Dedifferentiated amniotic fluid mesenchymal stem cell (primary cell): ENCODE data around the gene KIF20B.

Experiments
- DNase-seq: peaks from one replicate; pipeline ENCODE4 v3.0.0-alpha.2; 2016; ENCODE audit errors: extremely low spot score

Gene KIF20B

DNA sequence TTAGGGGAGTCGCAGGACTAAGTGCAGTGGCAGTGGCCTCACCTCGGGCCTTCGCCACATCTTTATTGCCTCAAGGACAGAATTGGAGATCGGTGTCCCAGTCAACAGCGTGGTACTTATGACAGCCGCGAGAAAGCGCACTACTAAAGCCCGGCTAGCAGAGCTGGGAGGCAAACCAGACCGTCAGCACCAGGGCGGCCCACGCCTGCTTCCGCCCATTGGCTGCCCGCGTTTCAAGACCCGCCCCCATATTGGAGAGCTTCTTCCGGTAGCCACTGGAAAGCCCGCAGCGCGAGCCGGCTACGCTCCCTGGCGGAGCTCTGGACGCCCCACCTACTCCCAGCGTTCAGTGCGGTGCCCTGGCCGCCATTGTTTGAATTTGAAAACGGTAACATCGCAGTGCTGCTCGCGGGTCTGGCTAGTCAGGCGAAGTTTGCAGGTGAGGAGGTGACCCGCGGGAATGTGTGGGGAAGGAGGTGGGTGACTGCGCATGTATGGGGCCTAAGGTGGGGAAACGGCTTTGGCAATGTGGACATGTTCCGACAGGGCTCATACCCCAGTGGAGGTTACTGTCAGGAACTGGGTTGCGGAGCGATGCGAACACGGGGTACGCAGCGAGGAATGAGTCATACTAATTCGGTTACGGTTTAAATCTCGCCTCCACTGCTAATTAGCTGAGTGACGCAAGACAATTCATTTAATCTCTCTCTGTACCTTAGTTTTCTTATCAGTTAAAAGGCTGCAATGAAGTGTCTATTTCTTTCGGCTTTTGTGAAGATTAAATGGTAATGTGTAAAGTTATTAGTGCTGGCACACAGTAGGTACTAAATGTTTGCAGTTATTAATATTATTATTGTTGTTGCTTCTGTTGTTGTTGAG, at the start of gene KIF20B:
Gene KIF20B, plus strand, starts transcription at position 349 of the 879 bp plus-strand sequence. CDS start 3,705 bp downstream, outside the sequence.
- DNase-seq = peak; percentile 97

- DNase-seq = no peak
Measured at GRCh38 chr10:89651916-89652573, 49.3 kb upstream of the KIF20B start.

DNA sequence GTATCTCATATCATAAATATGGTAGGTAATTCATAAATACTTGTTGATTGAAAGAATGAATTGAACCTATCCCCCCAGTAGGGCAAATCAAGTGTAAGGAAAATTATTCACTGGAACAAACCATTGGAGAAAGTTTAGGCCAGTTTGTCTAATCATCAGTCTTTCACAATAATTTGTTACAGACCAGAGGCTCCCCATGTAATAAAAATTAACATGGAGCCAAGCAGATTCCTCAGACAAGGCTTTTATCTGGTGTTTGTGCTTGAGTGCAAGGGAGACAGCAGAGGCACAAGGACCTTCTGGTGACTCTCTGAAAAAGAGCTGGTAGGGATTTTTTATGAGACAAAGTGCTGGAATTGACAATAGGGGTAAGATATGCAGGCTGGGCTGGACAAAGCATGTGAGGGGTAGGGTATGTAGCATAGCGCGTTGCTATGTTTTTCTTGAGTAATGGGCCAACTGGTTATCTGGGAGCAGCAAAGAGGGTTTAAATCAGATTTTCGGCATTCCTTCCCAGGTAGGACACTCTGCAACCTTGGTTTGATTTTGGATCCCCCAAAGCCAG, 48.5 kb upstream of the KIF20B start:
- DNase-seq = no peak

DNA sequence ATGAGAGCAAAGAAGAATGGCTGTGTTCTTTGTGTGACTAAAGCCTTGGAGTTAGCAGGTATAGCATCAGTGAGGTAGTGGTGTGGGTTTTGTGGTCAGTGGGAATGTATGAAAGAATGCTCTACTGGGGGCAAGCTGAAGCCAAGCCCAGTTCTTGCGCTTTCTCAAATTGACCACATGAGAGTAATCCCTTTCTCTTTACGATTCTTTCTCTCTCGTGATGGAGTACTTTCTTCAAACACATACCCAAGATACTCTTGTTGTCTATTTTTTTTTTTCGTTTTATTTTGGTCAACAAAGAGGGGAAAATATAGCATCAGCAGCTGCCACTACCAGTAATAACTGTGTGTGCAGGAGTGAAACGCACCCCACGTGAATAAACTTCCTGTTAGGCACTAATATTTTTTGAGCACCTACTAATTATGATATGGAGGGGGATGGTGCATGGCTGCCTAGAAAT, 48.0 kb upstream of the KIF20B start:
- no peak for DNase-seq

DNA sequence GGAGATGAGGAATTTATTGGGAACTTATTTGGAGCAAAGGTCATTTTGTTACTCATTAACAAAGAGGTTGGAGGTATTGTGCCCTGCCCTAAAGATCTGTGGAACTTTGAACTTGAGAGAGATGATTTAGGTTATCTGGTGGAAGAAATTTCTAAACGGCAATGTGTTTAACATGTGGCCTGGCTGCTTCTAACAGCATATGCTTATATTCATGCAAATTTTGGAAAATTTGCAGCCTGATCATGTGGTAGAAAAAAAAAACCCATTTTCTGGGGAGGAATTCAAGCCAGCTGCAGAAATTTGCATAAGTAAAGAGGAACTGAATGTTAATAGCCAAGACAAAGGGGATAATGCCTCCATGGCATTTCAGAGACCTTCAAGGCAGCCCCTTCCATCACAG, 45.7 kb upstream of the KIF20B start:
- no peak for DNase-seq

GRCh38 chr10:89657302-89657701, 44.1 kb upstream of the KIF20B start:
- no peak for DNase-seq

DNA sequence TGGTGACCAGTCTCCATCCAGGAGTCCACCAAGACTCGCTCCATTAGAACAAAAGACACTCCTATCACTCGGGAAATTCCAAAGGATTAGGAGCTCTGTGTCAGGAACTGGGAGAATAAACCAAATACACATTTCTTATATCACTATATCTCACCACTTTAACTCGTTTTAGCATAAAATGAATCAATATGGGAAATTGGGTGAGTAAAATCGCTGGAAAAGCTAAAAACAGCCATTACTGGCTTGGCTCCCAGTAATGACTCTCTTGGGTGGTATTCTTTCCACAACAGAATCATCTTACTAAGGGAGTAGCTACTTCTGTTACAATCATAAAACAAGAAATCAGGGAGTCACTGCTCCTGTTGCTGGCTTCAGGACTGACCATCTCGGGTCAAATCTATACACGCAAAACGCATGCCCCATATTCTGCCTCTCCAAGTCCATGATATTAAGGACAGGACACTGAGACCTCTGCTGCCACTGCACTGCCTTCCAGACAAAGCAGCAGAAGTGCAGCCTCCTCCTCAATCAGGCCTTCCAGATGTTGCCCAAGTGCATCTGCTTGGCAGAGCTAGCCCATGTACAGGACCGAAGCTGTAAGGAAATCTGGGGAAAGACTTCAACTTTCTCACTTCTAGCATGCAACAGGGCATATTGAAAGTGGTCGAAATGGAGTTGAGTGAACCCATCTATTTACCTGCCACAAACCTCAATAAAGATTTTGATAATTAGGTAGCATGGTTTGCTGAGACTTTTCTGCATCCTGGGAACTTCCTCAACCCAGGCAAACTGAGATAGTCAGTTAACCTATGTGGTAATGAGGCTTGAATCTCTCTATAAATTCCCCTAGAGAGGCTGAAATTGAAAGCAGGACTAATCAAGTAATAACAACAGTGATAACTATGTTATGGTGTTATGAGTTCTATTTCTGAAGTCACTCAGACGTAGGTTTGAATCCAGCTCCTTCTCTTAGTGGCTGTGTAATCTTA, 42.0 kb upstream of the KIF20B start:
- DNase-seq = peak; percentile 62

GRCh38 chr10:89662596-89662995, 38.8 kb upstream of the KIF20B start:
- DNase-seq = no peak

- no peak for DNase-seq
Measured at GRCh38 chr10:89663144-89663543, 38.2 kb upstream of the KIF20B start.

- no peak for DNase-seq
Measured at GRCh38 chr10:89664203-89664602, 37.2 kb upstream of the KIF20B start.

- no peak for DNase-seq
Measured at GRCh38 chr10:89665302-89665701, 36.1 kb upstream of the KIF20B start.

- DNase-seq = no peak
Measured at GRCh38 chr10:89666138-89666537, 35.3 kb upstream of the KIF20B start.

DNA sequence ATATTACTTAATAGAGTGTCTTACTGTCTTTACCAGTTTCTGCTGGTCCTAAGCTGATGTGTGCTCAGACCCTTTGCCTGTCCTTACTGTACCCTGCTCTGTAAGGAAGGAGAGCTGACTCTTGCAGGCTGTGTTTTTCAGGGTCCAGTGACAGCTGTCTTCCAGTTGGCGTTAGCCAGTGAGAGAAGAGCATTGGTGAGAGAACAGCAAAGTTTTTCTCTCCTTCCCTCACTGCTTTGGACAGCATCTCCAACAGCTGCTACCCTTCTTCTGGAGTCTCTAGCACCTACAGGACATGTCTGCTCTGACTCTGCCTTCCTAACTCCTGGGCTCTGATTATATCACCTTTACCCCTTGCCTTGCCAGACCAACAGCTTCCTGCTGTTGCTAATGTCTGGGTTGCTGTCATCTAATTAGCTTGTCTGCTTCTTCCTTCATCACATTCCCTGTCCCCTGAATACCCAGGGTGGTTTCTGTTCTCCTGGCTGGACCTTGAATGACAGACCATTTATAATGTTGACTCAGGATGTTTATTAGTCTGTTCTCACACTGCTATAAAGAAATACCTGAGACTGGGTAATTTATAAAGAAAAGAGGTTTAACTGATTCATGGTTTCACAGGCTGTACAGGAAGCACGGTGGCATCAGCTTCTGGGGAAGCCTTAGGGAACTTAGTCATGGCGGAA, 32.9 kb upstream of the KIF20B start:
- no peak for DNase-seq

- no peak for DNase-seq
Measured at GRCh38 chr10:89669985-89670384, 31.4 kb upstream of the KIF20B start.

DNA sequence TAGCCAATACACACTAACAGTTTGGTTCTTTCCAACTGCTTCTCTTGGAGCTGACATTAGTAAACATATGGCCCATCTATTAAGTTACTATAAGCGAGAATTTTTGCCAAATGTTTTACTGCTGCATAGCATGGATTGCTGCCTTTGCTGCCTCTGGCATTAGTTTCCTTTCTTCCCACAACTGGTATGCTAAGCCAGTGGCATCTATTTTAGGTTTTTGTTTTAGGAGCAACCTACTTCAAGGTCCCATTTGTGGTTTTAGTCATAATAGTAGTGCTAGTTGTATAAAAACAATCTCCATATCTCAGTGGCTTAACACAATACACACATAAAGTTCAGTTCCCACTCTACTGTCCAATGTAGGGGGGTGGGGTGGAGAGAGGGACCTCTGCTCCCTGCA, 30.5 kb upstream of the KIF20B start:
- no peak for DNase-seq

DNA sequence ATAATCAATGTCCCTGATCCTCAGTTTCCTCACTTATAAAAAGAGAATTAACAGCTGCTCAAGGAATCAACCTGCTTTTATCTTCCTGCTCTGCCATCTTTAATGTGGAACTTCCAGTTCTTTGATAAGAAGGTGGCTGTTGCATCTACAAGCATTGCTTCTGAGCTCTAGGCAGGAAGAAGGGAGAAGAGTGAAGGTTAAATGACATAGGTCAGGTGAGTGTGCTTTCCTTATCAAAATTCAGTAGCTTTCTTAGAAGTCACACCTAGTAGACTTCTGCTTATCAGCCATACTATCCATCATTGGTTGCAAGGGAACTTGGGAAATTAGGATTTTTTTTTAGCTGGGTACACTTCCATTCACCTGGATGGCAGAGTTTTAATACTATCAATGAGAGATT, 24.0 kb upstream of the KIF20B start:
- no peak for DNase-seq

DNA sequence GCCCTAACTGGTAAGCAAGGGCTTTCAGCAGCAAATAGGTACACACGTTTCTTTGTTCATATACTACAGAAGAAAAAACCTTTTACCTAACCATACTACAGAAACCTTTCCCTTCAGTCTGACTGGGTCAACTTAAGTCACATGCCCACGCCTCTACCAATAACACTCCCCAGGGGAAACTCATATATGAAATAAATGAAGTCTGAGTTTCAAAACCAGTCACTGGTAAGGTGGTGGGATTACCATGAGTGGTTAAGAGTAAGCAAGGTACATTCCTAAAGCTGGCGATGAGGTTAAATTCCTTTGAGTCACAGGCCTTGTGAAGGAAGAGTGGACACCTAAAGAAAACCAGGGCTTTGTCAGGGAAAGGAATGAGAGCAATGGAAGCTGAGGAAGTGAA, 21.4 kb upstream of the KIF20B start:
- DNase-seq = no peak

DNA sequence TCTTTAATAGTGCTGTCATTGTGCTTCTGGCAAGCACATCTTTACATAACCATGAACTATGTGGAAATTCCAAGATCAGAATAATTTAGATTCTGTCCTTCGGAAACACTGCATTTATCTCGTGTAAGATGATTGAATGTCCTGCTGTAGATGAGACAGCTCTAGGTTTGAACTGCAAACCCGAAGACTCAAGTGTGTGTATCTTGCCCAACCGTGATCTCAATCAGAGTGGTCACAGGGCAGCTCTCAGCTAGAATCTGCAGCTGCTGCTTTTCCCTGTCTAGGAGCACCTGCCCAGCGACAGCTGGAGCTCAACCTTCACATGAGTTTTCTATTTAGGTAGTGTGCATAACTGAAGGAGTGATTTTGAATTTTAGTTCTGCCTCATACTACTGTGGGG, 17.5 kb upstream of the KIF20B start:
- DNase-seq = no peak

DNA sequence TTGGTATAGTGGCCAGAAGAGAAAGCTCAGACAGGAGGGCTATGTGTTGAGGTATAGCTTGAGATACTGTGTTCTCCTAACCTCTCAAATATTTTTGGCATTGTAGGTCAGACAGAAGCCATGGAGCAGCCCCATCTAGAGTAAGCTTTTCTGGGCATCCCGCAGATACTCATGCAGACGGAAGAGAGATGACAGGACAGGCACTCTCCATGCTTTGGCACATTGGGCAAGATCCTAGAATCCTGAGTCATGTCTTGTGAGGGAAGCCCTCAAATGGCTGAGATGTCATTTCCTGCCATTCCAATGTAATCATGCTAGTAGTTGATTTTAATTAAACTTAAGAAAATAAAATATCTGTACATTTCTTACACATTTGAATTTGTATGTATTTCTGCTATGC, 16.8 kb upstream of the KIF20B start:
- no peak for DNase-seq

DNA sequence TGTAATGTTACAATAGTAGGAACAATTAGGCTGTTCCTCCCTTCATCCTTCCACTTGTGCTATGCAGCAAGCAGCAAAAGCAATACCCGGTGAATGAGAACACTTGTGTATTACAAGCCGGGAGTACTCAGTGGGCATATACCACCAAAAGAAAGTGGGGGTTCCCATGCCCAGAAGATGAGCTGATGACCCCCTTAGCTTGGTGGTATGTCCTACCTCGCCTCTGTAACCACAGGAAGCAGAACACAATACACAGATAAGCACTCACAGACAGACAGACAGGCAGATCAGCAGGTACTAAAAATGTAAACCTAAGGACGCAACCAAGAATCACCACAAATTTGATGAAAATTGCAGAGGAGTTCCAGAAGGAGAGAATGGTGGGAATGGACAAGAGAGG, 15.5 kb upstream of the KIF20B start:
- DNase-seq = no peak

- no peak for DNase-seq
Measured at GRCh38 chr10:89690027-89690426, 11.4 kb upstream of the KIF20B start.
